SK-N-SH (cell line): ENCODE data around the gene CTNS. TPM values are rescaled to one million over a fixed set of nuclear protein-coding genes. Genes with fewer than 3 reads are reported as not detected.

Experiments
- CTCF ChIA-PET: fragments of 300-600, 350-600 bp; formaldehyde crosslinking; extraction: SDS; loops from one replicate; lab custom pipeline; 2021; lab: Yijun Ruan, JAX
- POLR2A ChIA-PET: fragments of 350-600 bp; sonication (Branson Sonifier 250); formaldehyde crosslinking; extraction: SDS; loops from one replicate; lab custom pipeline; 2020; ENCODE audit warnings: antibody characterized with exemption, inconsistent platforms; lab: Yijun Ruan, JAX
- DNase-seq: peaks from one replicate; pipeline ENCODE4 v3.0.0; 2012
- H2AFZ ChIP-seq: fragments of 200-600 bp; sonication (generic); 2 replicates; pipeline ENCODE4 v1.8.1; 2016; ENCODE audit warnings: antibody characterized with exemption, mild to moderate bottlenecking, low read depth
- H3F3A ChIP-seq: fragments of 200-600 bp; sonication (generic); replicated peaks from 2 replicates; pipeline ENCODE3; 2016; ENCODE audit warnings: antibody characterized with exemption, mild to moderate bottlenecking; ENCODE audit not compliant: insufficient read depth
- H3K27ac ChIP-seq, 2 experiments: fragments of 200-500 bp in 1 of 2; fragments of 200-600 bp in 1 of 2; sonication (Bioruptor generic) in 1 of 2; sonication (generic), shearing (Covaris generic) in 1 of 2; 2 replicates each; pipeline versions ENCODE4 v1.5.1 to v1.6.1; 2014 to 2016; ENCODE audit warnings: low read depth in 2 of 2, inconsistent platforms in 1 of 2, low read length in 1 of 2, mild to moderate bottlenecking in 1 of 2, mixed read lengths in 1 of 2
- H3K27me3 ChIP-seq: fragments of 200-600 bp; sonication (generic), shearing (Covaris generic); 2 replicates; pipeline ENCODE4 v1.6.1; 2016; ENCODE audit warnings: mixed run types; ENCODE audit not compliant: insufficient read depth
- H3K36me3 ChIP-seq, 2 experiments: fragments of 200-500 bp in 1 of 2; fragments of 200-600 bp in 1 of 2; sonication (Bioruptor generic) in 1 of 2; sonication (generic) in 1 of 2; replicated peaks in 1 of 2; 2 replicates each; pipeline versions ENCODE3 to v1.5.1; 2014 to 2016; ENCODE audit warnings: low read length in 1 of 2, mild to moderate bottlenecking in 1 of 2; ENCODE audit not compliant: insufficient read depth in 2 of 2, control insufficient read depth in 1 of 2
- H3K4me1 ChIP-seq, 2 experiments: fragments of 200-500 bp in 1 of 2; fragments of 200-600 bp in 1 of 2; sonication (Bioruptor generic) in 1 of 2; sonication (generic), shearing (Covaris generic) in 1 of 2; 2 replicates each; pipeline versions ENCODE4 v1.5.1 to v1.6.1; 2014 to 2016; ENCODE audit warnings: low read depth in 1 of 2, low read length in 1 of 2, mixed run types in 1 of 2; ENCODE audit not compliant: insufficient read depth in 2 of 2, control insufficient read depth in 1 of 2
- H3K4me2 ChIP-seq: fragments of 200-600 bp; sonication (generic), shearing (Covaris generic); 2 replicates; pipeline ENCODE4 v1.6.1; 2017; ENCODE audit warnings: mixed run types
- H3K4me3 ChIP-seq, 2 experiments: fragments of 200-500 bp in 1 of 2; fragments of 200-600 bp in 1 of 2; sonication (Bioruptor generic) in 1 of 2; sonication (generic), shearing (Covaris generic) in 1 of 2; 2 replicates each; pipeline versions ENCODE4 v1.5.1 to v1.8.1; 2014 to 2016; ENCODE audit warnings: low read depth in 2 of 2, inconsistent platforms in 1 of 2, low read length in 1 of 2, mild to moderate bottlenecking in 1 of 2, mixed read lengths in 1 of 2, moderate library complexity in 1 of 2
- H3K79me2 ChIP-seq: fragments of 200-600 bp; sonication (generic); 2 replicates; pipeline ENCODE4 v1.8.1; 2017; ENCODE audit warnings: mild to moderate bottlenecking; ENCODE audit not compliant: insufficient read depth
- H3K9ac ChIP-seq: fragments of 200-600 bp; sonication (generic); 2 replicates; pipeline ENCODE4 v1.6.1; 2017; ENCODE audit warnings: mixed run types
- H3K9me2 ChIP-seq: fragments of 200-600 bp; sonication (generic); 2 replicates; pipeline ENCODE4 v1.6.1; 2017; ENCODE audit warnings: mixed run types
- H3K9me3 ChIP-seq: fragments of 200-600 bp; sonication (generic); 2 replicates; pipeline ENCODE4 v1.6.1; 2017; ENCODE audit warnings: mixed run types, mild to moderate bottlenecking, moderate library complexity
- H4K20me1 ChIP-seq: fragments of 200-600 bp; sonication (generic); 2 replicates; pipeline ENCODE4 v1.6.1; 2017; ENCODE audit warnings: mild to moderate bottlenecking, mixed run types; ENCODE audit not compliant: insufficient read depth
- CHD2 ChIP-seq: fragments of 150-350 bp; IDR thresholded peaks from 2 replicates; pipeline ENCODE4 v1.6.1; 2018; ENCODE audit warnings: low read length; ENCODE audit not compliant: partially characterized antibody
- ELF1 ChIP-seq: IDR thresholded peaks from 2 replicates; pipeline ENCODE4 v1.4.0; 2012
- EP300 ChIP-seq, 2 experiments: IDR thresholded peaks; 2 replicates each; pipeline versions ENCODE4 v1.4.0 to v1.6.1; 2012; ENCODE audit warnings: borderline replicate concordance in 1 of 2, low read depth in 1 of 2, low read length in 1 of 2
- FOXJ3 ChIP-seq: sonication (generic); formaldehyde crosslinking; IDR thresholded peaks from 2 replicates; pipeline ENCODE4 v1.5.1; 2020; ENCODE audit warnings: mild to moderate bottlenecking, missing genetic modification reagents
- FOXM1 ChIP-seq: IDR thresholded peaks from 2 replicates; pipeline ENCODE4 v1.4.0; 2012; ENCODE audit warnings: low read depth, mild to moderate bottlenecking
- MXI1 ChIP-seq: IDR thresholded peaks from 2 replicates; pipeline ENCODE4 v1.6.1; 2012; ENCODE audit warnings: mild to moderate bottlenecking, low read depth, low read length, improper control_type of control experiment
- POLR2AphosphoS5 ChIP-seq: IDR thresholded peaks from 2 replicates; pipeline ENCODE4 v1.6.1; 2012; ENCODE audit warnings: low read depth, low read length
- RAD21 ChIP-seq: IDR thresholded peaks from 2 replicates; pipeline ENCODE4 v1.6.1; 2012; ENCODE audit warnings: mild to moderate bottlenecking, low read length
- RFX5 ChIP-seq: IDR thresholded peaks from 2 replicates; pipeline ENCODE4 v1.6.1; 2012; ENCODE audit warnings: mild to moderate bottlenecking, improper control_type of control experiment, low read length
- SIN3A ChIP-seq: IDR thresholded peaks from 2 replicates; pipeline ENCODE4 v1.6.1; 2012; ENCODE audit warnings: low read depth, mild to moderate bottlenecking, low read length, moderate library complexity, borderline replicate concordance
- WGBS: methylation state at CpG from one replicate; pipeline ENCODE4 v1.1.6; 2017; ENCODE audit warnings: low lambda C conversion rate; 5-methylcytosine and 5-hydroxymethylcytosine counted together
- polyA plus RNA-seq, 3 experiments: library from polyadenylated mRNA; depleted of rRNA; stranded (reverse); fragments of >200 nt; gene quantifications; 2 replicates each; pipeline ENCODE4 v1.2.3, GENCODE V29; 2012
- TF ChIP-seq, protein P1 (sequence below): fragments of 200-600 bp; sonication (generic); IDR thresholded peaks from 2 replicates; pipeline ENCODE4 v1.6.1; 2017; ENCODE audit warnings: antibody characterized with exemption, mild to moderate bottlenecking, moderate library complexity
- TF ChIP-seq, protein P2 (sequence below): IDR thresholded peaks from 2 replicates; pipeline ENCODE4 v1.6.1; 2012; ENCODE audit warnings: mild to moderate bottlenecking, low read depth, low read length, moderate library complexity
- TF ChIP-seq, protein P3 (sequence below): IDR thresholded peaks from 2 replicates; pipeline ENCODE4 v1.4.0; 2012; ENCODE audit warnings: low read depth, borderline replicate concordance
- TF ChIP-seq, protein P4 (sequence below): fragments of 150-350 bp; IDR thresholded peaks from 2 replicates; pipeline ENCODE4 v1.6.1; 2016; ENCODE audit warnings: mild to moderate bottlenecking, low read depth, low read length

Gene CTNS
- polyA plus RNA-seq, 1 of the 3 experiments (the other 2 are of a cell fraction), result 8.2 TPM

DNA sequence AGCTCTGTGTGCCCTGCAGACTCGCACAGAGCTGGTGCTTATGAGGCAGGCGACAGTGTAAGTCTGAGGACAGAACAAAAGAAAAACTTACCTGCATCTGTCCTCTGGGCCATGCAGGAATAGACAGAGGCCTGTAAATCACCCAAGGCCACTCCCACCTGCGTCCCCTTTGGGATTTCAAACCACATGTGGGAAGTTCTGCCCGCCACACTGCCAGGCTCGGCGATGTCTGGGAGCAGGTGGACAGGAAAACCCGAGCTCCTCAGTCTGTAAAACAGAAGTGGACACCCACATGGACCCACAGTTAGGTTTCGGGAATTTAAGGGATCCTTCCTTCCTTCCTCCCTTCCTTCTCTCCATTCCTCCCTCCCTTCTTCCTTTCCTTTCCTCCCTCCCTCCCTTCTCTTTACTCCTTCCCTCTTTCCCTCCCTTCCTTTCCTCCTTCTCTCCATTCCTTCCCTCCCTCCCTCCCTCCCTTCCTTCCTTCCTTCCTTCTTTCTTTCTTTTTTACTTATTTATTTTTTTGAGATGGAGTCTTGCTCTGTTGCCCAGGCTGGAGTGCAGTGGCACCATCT lies 15.3 kb upstream of the CTNS start:
- Histone ChIP-seq H2AFZ (no peak overlapping the region), H3K4me2 (no peak overlapping the region), H3K4me1 (no peaks in the 10 kb centered on the region), H3K9me2 (no peaks in the 10 kb centered on the region), H3K36me3 (peaks cover 26 to 40% of the 10 kb centered on the region in 2 experiments), H3K27me3 (no peaks in the 10 kb centered on the region), H3K4me3 (no peak overlapping the region), H3K79me2 (no peaks in the 10 kb centered on the region), H3K9ac (no peak overlapping the region), H4K20me1 (no peaks in the 10 kb centered on the region), H3F3A (no peaks in the 10 kb centered on the region), H3K27ac (no peak overlapping the region), H3K9me3 (no peaks in the 10 kb centered on the region)
- ChIA-PET POLR2A (no interaction called here), CTCF (interaction anchor here (1.4 kb wide), 1 partner anchor 19 kb away, joined by 3 read pairs; no protein-coding TSS in a partner anchor)
- WGBS, result 95% methylated on average over 8 of the region's 8 CpGs
- TF ChIP-seq ELF1, result no peak
- no peak for TF ChIP-seq RFX5
- TF ChIP-seq SIN3A, result no peak
- TF ChIP-seq, protein P1, sequence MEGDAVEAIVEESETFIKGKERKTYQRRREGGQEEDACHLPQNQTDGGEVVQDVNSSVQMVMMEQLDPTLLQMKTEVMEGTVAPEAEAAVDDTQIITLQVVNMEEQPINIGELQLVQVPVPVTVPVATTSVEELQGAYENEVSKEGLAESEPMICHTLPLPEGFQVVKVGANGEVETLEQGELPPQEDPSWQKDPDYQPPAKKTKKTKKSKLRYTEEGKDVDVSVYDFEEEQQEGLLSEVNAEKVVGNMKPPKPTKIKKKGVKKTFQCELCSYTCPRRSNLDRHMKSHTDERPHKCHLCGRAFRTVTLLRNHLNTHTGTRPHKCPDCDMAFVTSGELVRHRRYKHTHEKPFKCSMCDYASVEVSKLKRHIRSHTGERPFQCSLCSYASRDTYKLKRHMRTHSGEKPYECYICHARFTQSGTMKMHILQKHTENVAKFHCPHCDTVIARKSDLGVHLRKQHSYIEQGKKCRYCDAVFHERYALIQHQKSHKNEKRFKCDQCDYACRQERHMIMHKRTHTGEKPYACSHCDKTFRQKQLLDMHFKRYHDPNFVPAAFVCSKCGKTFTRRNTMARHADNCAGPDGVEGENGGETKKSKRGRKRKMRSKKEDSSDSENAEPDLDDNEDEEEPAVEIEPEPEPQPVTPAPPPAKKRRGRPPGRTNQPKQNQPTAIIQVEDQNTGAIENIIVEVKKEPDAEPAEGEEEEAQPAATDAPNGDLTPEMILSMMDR, result no peak
- no peak for TF ChIP-seq POLR2AphosphoS5
- TF ChIP-seq, protein P2, sequence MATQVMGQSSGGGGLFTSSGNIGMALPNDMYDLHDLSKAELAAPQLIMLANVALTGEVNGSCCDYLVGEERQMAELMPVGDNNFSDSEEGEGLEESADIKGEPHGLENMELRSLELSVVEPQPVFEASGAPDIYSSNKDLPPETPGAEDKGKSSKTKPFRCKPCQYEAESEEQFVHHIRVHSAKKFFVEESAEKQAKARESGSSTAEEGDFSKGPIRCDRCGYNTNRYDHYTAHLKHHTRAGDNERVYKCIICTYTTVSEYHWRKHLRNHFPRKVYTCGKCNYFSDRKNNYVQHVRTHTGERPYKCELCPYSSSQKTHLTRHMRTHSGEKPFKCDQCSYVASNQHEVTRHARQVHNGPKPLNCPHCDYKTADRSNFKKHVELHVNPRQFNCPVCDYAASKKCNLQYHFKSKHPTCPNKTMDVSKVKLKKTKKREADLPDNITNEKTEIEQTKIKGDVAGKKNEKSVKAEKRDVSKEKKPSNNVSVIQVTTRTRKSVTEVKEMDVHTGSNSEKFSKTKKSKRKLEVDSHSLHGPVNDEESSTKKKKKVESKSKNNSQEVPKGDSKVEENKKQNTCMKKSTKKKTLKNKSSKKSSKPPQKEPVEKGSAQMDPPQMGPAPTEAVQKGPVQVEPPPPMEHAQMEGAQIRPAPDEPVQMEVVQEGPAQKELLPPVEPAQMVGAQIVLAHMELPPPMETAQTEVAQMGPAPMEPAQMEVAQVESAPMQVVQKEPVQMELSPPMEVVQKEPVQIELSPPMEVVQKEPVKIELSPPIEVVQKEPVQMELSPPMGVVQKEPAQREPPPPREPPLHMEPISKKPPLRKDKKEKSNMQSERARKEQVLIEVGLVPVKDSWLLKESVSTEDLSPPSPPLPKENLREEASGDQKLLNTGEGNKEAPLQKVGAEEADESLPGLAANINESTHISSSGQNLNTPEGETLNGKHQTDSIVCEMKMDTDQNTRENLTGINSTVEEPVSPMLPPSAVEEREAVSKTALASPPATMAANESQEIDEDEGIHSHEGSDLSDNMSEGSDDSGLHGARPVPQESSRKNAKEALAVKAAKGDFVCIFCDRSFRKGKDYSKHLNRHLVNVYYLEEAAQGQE, result no peak
- no peak for TF ChIP-seq RAD21
- TF ChIP-seq CHD2, result no peak
- TF ChIP-seq FOXJ3 (CRISPR knock-in tag), result no peak
- DNase-seq, result no peak

DNA sequence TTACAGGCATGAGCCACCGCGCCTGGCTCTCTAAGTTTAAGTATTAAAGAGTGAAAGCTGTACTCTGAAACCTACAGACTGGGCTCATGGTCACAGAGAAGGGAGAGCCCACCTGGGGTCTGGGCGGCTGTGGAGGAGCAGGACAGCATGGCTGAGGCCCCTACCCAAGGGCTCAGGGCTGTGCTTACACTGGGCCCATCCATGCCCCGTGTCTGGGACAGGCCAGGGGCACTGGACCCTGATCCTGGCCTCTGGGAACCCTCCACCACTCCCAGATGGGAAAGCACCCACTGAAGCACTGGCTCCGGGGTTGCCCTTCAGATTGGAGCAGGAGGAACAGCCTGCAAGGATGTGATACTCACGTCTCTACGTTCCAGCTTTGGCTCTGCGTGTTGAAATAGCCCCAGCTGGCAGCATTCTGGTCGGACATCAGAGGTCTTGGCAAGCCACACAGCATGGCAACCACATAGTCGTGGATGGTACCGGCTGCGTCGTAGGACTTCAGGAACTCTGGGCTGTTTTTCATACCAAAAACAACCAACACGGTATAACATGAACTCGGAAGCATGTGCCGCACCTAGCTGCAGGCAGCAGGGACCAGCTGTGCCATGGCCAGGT lies 13.5 kb upstream of the CTNS start:
- no peak overlapping the region for H3K27ac ChIP-seq
- ChIA-PET CTCF (no interaction called here), POLR2A (no interaction called here)
- no peaks in the 10 kb centered on the region for H3F3A ChIP-seq
- H3K9ac ChIP-seq, result no peak overlapping the region
- no peaks in the 10 kb centered on the region for H3K9me2 ChIP-seq
- no peak overlapping the region for H3K4me2 ChIP-seq
- H4K20me1 ChIP-seq, result no peaks in the 10 kb centered on the region
- H3K79me2 ChIP-seq, result no peaks in the 10 kb centered on the region
- H3K27me3 ChIP-seq, result no peaks in the 10 kb centered on the region
- WGBS, result 93% methylated on average over 15 of the region's 16 CpGs
- H3K4me3 ChIP-seq, result no peak overlapping the region
- peaks cover 12 to 41% of the 10 kb centered on the region in 2 experiments for H3K36me3 ChIP-seq
- no peaks in the 10 kb centered on the region for H3K4me1 ChIP-seq
- no peak overlapping the region for H2AFZ ChIP-seq
- DNase-seq, result no peak
- H3K9me3 ChIP-seq, result no peaks in the 10 kb centered on the region
- no peak for TF ChIP-seq FOXM1
- TF ChIP-seq MXI1, result no peak
- TF ChIP-seq, protein P3, sequence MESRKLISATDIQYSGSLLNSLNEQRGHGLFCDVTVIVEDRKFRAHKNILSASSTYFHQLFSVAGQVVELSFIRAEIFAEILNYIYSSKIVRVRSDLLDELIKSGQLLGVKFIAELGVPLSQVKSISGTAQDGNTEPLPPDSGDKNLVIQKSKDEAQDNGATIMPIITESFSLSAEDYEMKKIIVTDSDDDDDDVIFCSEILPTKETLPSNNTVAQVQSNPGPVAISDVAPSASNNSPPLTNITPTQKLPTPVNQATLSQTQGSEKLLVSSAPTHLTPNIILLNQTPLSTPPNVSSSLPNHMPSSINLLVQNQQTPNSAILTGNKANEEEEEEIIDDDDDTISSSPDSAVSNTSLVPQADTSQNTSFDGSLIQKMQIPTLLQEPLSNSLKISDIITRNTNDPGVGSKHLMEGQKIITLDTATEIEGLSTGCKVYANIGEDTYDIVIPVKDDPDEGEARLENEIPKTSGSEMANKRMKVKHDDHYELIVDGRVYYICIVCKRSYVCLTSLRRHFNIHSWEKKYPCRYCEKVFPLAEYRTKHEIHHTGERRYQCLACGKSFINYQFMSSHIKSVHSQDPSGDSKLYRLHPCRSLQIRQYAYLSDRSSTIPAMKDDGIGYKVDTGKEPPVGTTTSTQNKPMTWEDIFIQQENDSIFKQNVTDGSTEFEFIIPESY, result no peak
- TF ChIP-seq, protein P4, sequence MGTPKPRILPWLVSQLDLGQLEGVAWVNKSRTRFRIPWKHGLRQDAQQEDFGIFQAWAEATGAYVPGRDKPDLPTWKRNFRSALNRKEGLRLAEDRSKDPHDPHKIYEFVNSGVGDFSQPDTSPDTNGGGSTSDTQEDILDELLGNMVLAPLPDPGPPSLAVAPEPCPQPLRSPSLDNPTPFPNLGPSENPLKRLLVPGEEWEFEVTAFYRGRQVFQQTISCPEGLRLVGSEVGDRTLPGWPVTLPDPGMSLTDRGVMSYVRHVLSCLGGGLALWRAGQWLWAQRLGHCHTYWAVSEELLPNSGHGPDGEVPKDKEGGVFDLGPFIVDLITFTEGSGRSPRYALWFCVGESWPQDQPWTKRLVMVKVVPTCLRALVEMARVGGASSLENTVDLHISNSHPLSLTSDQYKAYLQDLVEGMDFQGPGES, result no peak
- no peak for TF ChIP-seq EP300 (IDR thresholded peaks at IDR 0.05; ENCODE audit: borderline replicate concordance in 1 of 2, low read depth in 1 of 2, low read length in 1 of 2)
